ENCODE data around the gene HIRA. TPM values are rescaled to one million over a fixed set of nuclear protein-coding genes. Genes with fewer than 3 reads are reported as not detected.

HIRA gene
- total and polyA plus RNA-seq, 2 experiments from 2014 or later = 17.1 to 36.9 TPM

DNA sequence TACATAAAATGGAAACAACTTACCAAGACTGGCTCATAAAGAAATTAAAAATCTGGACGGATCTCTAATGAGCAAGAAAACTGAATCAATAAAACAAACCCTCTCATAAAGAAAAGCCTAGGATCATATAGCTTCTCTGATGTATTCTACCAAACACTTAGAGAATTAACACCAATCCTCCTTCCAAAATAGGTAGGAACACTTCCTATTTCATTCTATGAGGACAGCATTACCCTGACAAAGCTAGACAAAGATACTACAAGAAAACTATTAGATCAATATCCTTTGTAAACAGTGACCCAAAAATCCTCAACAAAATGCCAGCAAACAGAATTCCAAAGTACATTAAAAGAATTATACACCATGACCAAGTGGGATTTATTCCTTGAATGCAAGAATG is 87.1 kb downstream of the HIRA start:
- Histone ChIP-seq H3K4me3 (no peak overlapping the region), H3K27me3 (no peaks in the 10 kb centered on the region), H3K9me3 (ENCODE audit: low read depth) (no peaks in the 10 kb centered on the region), H3K36me3 (peaks cover 18% of the 10 kb centered on the region), H3K27ac (no peak overlapping the region), H3K4me1 (ENCODE audit: low read depth) (no peaks in the 10 kb centered on the region)
- no peak for DNase-seq (ENCODE audit: low read depth in 1 of 2, low spot score in 1 of 2)
- TF ChIP-seq, protein P1, sequence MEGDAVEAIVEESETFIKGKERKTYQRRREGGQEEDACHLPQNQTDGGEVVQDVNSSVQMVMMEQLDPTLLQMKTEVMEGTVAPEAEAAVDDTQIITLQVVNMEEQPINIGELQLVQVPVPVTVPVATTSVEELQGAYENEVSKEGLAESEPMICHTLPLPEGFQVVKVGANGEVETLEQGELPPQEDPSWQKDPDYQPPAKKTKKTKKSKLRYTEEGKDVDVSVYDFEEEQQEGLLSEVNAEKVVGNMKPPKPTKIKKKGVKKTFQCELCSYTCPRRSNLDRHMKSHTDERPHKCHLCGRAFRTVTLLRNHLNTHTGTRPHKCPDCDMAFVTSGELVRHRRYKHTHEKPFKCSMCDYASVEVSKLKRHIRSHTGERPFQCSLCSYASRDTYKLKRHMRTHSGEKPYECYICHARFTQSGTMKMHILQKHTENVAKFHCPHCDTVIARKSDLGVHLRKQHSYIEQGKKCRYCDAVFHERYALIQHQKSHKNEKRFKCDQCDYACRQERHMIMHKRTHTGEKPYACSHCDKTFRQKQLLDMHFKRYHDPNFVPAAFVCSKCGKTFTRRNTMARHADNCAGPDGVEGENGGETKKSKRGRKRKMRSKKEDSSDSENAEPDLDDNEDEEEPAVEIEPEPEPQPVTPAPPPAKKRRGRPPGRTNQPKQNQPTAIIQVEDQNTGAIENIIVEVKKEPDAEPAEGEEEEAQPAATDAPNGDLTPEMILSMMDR (IDR thresholded peaks at IDR 0.05; ENCODE audit: low read depth, low read length) = no peak

DNA sequence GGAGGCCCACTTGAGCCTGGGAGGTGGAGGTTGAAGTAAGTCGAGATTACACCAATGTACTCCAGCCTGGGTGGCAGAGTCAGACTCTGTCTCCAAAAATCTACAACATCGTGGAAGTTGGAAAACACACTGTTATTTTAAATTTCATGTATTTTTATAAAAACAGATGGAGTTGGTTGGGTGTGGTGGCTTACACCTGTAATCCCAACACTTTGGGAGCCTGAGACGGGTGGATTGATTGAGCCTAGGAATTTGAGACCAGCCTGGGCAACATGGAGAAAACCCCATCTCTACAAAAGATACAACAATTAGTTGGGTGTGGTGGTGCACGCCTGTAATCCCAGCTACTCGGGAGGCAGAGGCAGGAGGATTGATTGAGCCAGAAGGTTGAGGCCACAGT is 88.1 kb downstream of the HIRA start:
- H3K9me3 ChIP-seq (ENCODE audit: low read depth) = no peaks in the 10 kb centered on the region
- no peak for DNase-seq (ENCODE audit: low read depth in 1 of 2, low spot score in 1 of 2)
- H3K4me3 ChIP-seq = no peak overlapping the region
- H3K27me3 ChIP-seq = no peaks in the 10 kb centered on the region
- peaks cover 22% of the 10 kb centered on the region for H3K36me3 ChIP-seq
- H3K27ac ChIP-seq = no peak overlapping the region
- TF ChIP-seq, protein P1 (IDR thresholded peaks at IDR 0.05; ENCODE audit: low read depth, low read length) = no peak
- no peaks in the 10 kb centered on the region for H3K4me1 ChIP-seq (ENCODE audit: low read depth)

DNA sequence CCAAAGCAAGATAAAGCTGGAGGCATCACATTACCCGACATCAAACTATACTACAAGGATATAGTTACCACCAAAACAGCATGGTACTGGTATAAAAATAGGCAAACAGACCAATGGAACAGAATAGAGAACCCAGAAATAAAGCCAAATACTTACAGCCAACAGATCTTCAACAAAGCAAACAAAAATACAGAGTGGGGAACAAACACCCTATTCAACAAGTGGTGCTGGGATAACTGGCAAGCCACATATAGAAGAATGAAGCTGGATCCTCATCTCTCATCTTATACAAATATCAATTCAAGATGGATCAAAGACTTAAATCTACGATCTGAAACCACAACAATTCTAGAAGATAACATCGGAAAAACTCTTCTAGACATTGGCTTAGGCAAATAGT is 90.0 kb downstream of the HIRA start:
- TF ChIP-seq, protein P1 (IDR thresholded peaks at IDR 0.05; ENCODE audit: low read depth, low read length) = no peak
- H3K27ac ChIP-seq = no peak overlapping the region
- H3K9me3 ChIP-seq (ENCODE audit: low read depth) = no peaks in the 10 kb centered on the region
- no peaks in the 10 kb centered on the region for H3K4me1 ChIP-seq (ENCODE audit: low read depth)
- H3K27me3 ChIP-seq = no peaks in the 10 kb centered on the region
- peaks cover 13% of the 10 kb centered on the region for H3K36me3 ChIP-seq
- H3K4me3 ChIP-seq = no peak overlapping the region
- DNase-seq (ENCODE audit: low read depth in 1 of 2, low spot score in 1 of 2) = no peak

DNA sequence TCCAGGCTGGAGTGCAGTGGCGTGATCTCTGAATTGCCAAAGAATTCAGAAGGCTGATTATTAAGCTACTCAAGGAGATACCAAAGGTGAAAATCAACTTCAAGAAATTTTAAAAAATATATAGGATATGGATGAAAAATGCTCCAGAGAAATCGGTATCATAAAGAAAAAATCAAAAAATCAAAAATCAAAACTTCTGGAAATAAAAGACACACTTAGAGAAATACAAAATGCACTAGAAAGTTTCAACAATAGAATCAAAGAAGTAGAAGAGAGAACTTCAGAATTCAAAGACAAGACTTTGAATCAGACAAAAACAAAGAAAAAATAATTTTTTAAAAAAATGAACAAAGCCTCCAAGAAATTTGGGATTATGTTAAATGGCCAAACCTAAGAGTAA is 94.4 kb downstream of the HIRA start:
- H3K4me3 ChIP-seq = no peak overlapping the region
- no peaks in the 10 kb centered on the region for H3K4me1 ChIP-seq (ENCODE audit: low read depth)
- peaks cover 19% of the 10 kb centered on the region for H3K36me3 ChIP-seq
- TF ChIP-seq, protein P1 (IDR thresholded peaks at IDR 0.05; ENCODE audit: low read depth, low read length) = no peak
- H3K27me3 ChIP-seq = no peaks in the 10 kb centered on the region
- no peak for DNase-seq (ENCODE audit: low read depth in 1 of 2, low spot score in 1 of 2)
- H3K27ac ChIP-seq = no peak overlapping the region
- no peaks in the 10 kb centered on the region for H3K9me3 ChIP-seq (ENCODE audit: low read depth)

DNA sequence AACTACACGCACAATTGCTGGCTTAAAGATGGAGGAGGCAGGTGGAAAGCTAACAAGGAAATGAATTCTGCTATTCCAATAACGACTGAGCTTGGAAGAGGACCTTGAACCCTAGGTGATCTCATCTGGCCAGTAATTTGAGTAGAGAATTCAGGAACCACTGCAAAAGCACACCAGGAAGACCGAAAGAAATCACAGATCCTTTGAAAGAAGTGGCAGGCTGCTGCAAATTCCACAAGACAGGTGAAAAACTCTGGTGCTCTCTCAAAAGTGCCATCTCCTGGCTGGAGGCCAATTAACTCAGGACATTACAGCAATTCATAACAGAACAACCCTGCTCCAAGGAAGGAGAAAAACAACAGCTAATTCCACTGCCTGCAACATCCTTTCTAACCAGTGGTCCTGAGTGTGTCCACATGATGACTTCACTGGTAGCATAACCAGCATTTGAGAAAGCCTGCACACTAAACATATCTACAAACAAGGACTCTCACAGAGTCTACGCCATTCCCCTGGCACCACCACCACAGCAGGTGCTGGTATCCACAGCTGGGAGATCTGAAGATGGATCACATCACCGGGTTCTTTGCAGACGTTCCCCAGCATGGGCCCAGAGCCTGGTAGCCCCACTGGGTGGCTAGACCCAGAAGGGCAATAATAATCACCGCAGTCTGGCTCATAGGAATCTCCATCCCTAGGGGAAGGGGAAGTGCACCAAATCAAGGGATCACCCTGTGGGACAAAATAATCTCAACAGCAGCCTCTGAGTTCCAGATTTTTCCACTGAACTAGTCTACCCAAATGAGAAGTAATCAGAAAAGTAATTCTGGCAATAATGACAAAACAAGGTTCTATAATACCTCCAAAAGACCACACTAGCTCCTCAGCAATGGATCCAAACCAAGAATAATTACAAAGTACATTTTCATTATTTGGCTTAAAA is 95.1 kb downstream of the HIRA start:
- no peak for DNase-seq (ENCODE audit: low read depth in 1 of 2, low spot score in 1 of 2)
- no peak overlapping the region for H3K27ac ChIP-seq
- no peaks in the 10 kb centered on the region for H3K9me3 ChIP-seq (ENCODE audit: low read depth)
- TF ChIP-seq, protein P1 (IDR thresholded peaks at IDR 0.05; ENCODE audit: low read depth, low read length) = no peak
- H3K27me3 ChIP-seq = no peaks in the 10 kb centered on the region
- no peak overlapping the region for H3K4me3 ChIP-seq
- H3K4me1 ChIP-seq (ENCODE audit: low read depth) = no peaks in the 10 kb centered on the region
- peaks cover 19% of the 10 kb centered on the region for H3K36me3 ChIP-seq

Data from cardiac muscle cell (in vitro differentiated cells and primary cell).